HEK293T (cell line): ENCODE measurements around the gene SGSM1.

Experiments
- CTCF ChIA-PET: fragments of 350-600 bp; formaldehyde crosslinking; extraction: SDS; loops from one replicate; lab custom pipeline; 2021; ENCODE audit warnings: antibody characterized with exemption, inconsistent platforms; lab: Yijun Ruan, JAX
- POLR2A ChIA-PET: fragments of 350-600 bp; formaldehyde crosslinking; extraction: SDS; loops from one replicate; lab custom pipeline; 2020; ENCODE audit warnings: antibody characterized with exemption, inconsistent platforms; lab: Yijun Ruan, JAX
- DNase-seq: peaks from one replicate; pipeline ENCODE4 v3.0.0; 2012; ENCODE audit warnings: mixed read lengths; ENCODE audit errors: extremely low spot score
- ARNT ChIP-seq: fragments of 450-650 bp; IDR thresholded peaks from 2 replicates; pipeline ENCODE4 v1.6.1; 2017; ENCODE audit warnings: mild to moderate bottlenecking
- BHLHE40 ChIP-seq: fragments of 450-650 bp; IDR thresholded peaks from 2 replicates; pipeline ENCODE4 v1.6.1; 2016; ENCODE audit warnings: mild to moderate bottlenecking, moderate library complexity, borderline replicate concordance
- CTBP1 ChIP-seq: fragments of 450-650 bp; IDR thresholded peaks from 2 replicates; pipeline ENCODE4 v1.6.1; 2016; ENCODE audit warnings: borderline replicate concordance
- ELF4 ChIP-seq: fragments of 450-650 bp; IDR thresholded peaks from 2 replicates; pipeline ENCODE4 v1.6.1; 2017; ENCODE audit warnings: antibody characterized with exemption
- FOXA1 ChIP-seq: fragments of 450-650 bp; IDR thresholded peaks from 2 replicates; pipeline ENCODE4 v1.6.1; 2016; ENCODE audit warnings: mild to moderate bottlenecking
- FOXK2 ChIP-seq: fragments of 450-650 bp; IDR thresholded peaks from 2 replicates; pipeline ENCODE4 v1.6.1; 2016; ENCODE audit warnings: mild to moderate bottlenecking
- FOXM1 ChIP-seq: fragments of 450-650 bp; IDR thresholded peaks from 2 replicates; pipeline ENCODE4 v1.6.1; 2017; ENCODE audit warnings: mild to moderate bottlenecking, borderline replicate concordance
- HDGF ChIP-seq: fragments of 450-650 bp; IDR thresholded peaks from 2 replicates; pipeline ENCODE4 v1.6.1; 2017; ENCODE audit warnings: antibody characterized with exemption, borderline replicate concordance
- L3MBTL2 ChIP-seq: fragments of 450-650 bp; conservative IDR thresholded peaks from 2 replicates; pipeline ENCODE4 v1.6.1; 2016; ENCODE audit warnings: mild to moderate bottlenecking
- LEF1 ChIP-seq: fragments of 450-650 bp; IDR thresholded peaks from 2 replicates; pipeline ENCODE4 v1.6.1; 2017; ENCODE audit warnings: mild to moderate bottlenecking, borderline replicate concordance
- NFRKB ChIP-seq: fragments of 450-650 bp; IDR thresholded peaks from 2 replicates; pipeline ENCODE4 v1.6.1; 2016; ENCODE audit warnings: mild to moderate bottlenecking, moderate library complexity
- PKNOX1 ChIP-seq: fragments of 450-650 bp; IDR thresholded peaks from 2 replicates; pipeline ENCODE4 v1.6.1; 2016
- SP1 ChIP-seq: fragments of 450-650 bp; IDR thresholded peaks from 2 replicates; pipeline ENCODE4 v1.6.1; 2017
- SUZ12 ChIP-seq: fragments of 450-650 bp; IDR thresholded peaks from 2 replicates; pipeline ENCODE4 v1.6.1; 2016; ENCODE audit warnings: mild to moderate bottlenecking
- TARDBP ChIP-seq: fragments of 450-650 bp; IDR thresholded peaks from 2 replicates; pipeline ENCODE4 v1.6.1; 2016
- ZNF384 ChIP-seq: fragments of 450-650 bp; IDR thresholded peaks from 2 replicates; pipeline ENCODE4 v1.6.1; 2016

Gene SGSM1

GRCh38 chr22:24805790-24806662, at the start of gene SGSM1:
Gene SGSM1 (plus strand): TSS chr22:24806211. CDS start chr22:24806326, 115 bp downstream.
- peak; percentile 99 for DNase-seq
- ChIA-PET POLR2A (interaction anchor here (0.7 to 1.0 kb wide), 2 partner anchors 12 to 34 kb away, joined by 3 to 4 read pairs; no protein-coding TSS in a partner anchor), CTCF (interaction anchor here (0.6 to 1.1 kb wide), 2 partner anchors 9 to 229 kb away, joined by 3 read pairs; no protein-coding TSS in a partner anchor)
- TF ChIP-seq FOXA1 = no peak
- TF ChIP-seq ARNT = peak; percentile 73
- TF ChIP-seq ELF4 = no peak
- TF ChIP-seq LEF1 = peak; percentile 57; the same call in 1 of the 2 replicates
- no peak for TF ChIP-seq BHLHE40
- no peak for TF ChIP-seq FOXM1
- TF ChIP-seq NFRKB = no peak
- no peak for TF ChIP-seq CTBP1
- TF ChIP-seq PKNOX1 = peak; percentile 83
- TF ChIP-seq HDGF = no peak
- no peak for TF ChIP-seq SUZ12
- no peak for TF ChIP-seq ZNF384
- TF ChIP-seq L3MBTL2 = peak; percentile 91

- ChIA-PET CTCF (interaction anchor here (0.5 to 1.8 kb wide), 4 partner anchors 12 to 52 kb away, joined by 3 to 10 read pairs (median 6); no protein-coding TSS in a partner anchor), POLR2A (no interaction called here)
- TF ChIP-seq BHLHE40 = no peak
- no peak for TF ChIP-seq TARDBP
- TF ChIP-seq FOXK2 = no peak
- TF ChIP-seq SUZ12 = no peak
- no peak for TF ChIP-seq PKNOX1
- TF ChIP-seq NFRKB = no peak
- DNase-seq = peak; percentile 54
Measured at GRCh38 chr22:24758164-24758799, 47.7 kb upstream of the SGSM1 start.

GRCh38 chr22:24759765-24760164, 46.2 kb upstream of the SGSM1 start:
- CTCF ChIA-PET = interaction anchor here (0.5 to 1.8 kb wide), 5 partner anchors 10 to 119 kb away, joined by 3 to 8 read pairs (median 6); no protein-coding TSS in a partner anchor
- DNase-seq = no peak
- POLR2A ChIA-PET = no interaction called here
- TF ChIP-seq ELF4 = no peak

- DNase-seq = no peak
- ChIA-PET CTCF (interaction anchor here (1.8 kb wide), 1 partner anchor 12 kb away, joined by 6 read pairs; no protein-coding TSS in a partner anchor), POLR2A (no interaction called here)
- TF ChIP-seq LEF1 = no peak
- TF ChIP-seq L3MBTL2 = no peak
- TF ChIP-seq ZNF384 = peak; percentile 80; the same call in 1 of the 2 replicates
Measured at GRCh38 chr22:24760708-24761306, 45.2 kb upstream of the SGSM1 start.

- no peak for TF ChIP-seq SP1
- no peak for TF ChIP-seq FOXM1
- no peak for TF ChIP-seq PKNOX1
- no peak for TF ChIP-seq HDGF
- TF ChIP-seq NFRKB = no peak
- no peak for TF ChIP-seq ELF4
- TF ChIP-seq LEF1 = no peak
- TF ChIP-seq ARNT = no peak
- no peak for TF ChIP-seq ZNF384
- no peak for TF ChIP-seq CTBP1
- no peak for TF ChIP-seq SUZ12
- TF ChIP-seq L3MBTL2 = no peak
- no peak for TF ChIP-seq TARDBP
- no peak for TF ChIP-seq BHLHE40
- no peak for TF ChIP-seq FOXK2
- no peak for TF ChIP-seq FOXA1
- POLR2A ChIA-PET = no interaction called here
- CTCF ChIA-PET = no interaction called here
- no peak for DNase-seq
Measured at GRCh38 chr22:24761888-24762675, 43.9 kb upstream of the SGSM1 start.
